Lower leg skin (tissue), 4 donors: ENCODE data around the gene KRT16. TPM values are rescaled to one million over a fixed set of nuclear protein-coding genes. Genes with fewer than 3 reads are reported as not detected.

Experiments
- DNase-seq, 2 donors: peaks; one replicate each; pipeline ENCODE4 v3.0.0-alpha.2; 2019; ENCODE audit warnings: low spot score in 2 of 2
- H3K4me3 ChIP-seq: fragments of 200-600 bp; sonication (generic); 2 replicates; pipeline ENCODE4 v1.5.1; 2017; ENCODE audit warnings: mild to moderate bottlenecking, low read depth; ENCODE audit not compliant: poor library complexity, severe bottlenecking
- CTCF ChIP-seq, 3 donors: fragments of 450-650 bp; IDR thresholded peaks; one replicate each; pipeline ENCODE4 v1.5.1; 2016; ENCODE audit warnings: antibody characterized with exemption in 3 of 3, mild to moderate bottlenecking in 3 of 3, moderate library complexity in 2 of 3
- POLR2A ChIP-seq, 2 donors: fragments of 450-650 bp; IDR thresholded peaks; one replicate each; pipeline ENCODE4 v1.6.1; 2016 to 2017; ENCODE audit warnings: antibody characterized with exemption in 2 of 2, mild to moderate bottlenecking in 1 of 2, moderate library complexity in 1 of 2
- WGBS, 2 donors: methylation state at CpG; one replicate each; pipeline ENCODE4 v1.1.5; 2018; 5-methylcytosine and 5-hydroxymethylcytosine counted together
- intact Hi-C: fragments of 100-400 bp; cut with DNase I; formaldehyde crosslinking; loops from one replicate; pipeline ENCODE4 v1.15.0; 2023; ENCODE audit warnings: low total_unique reads
- total RNA-seq, 4 donors: library from RNA; depleted of rRNA; stranded (reverse); fragments of >200 nt; gene quantifications; one replicate each; pipeline ENCODE4 v1.1.0, GENCODE V29; 2016

Gene KRT16
- total RNA-seq, 4 donors from 2014 or later, result 79.2 to 447 (median 81.8) TPM

DNA sequence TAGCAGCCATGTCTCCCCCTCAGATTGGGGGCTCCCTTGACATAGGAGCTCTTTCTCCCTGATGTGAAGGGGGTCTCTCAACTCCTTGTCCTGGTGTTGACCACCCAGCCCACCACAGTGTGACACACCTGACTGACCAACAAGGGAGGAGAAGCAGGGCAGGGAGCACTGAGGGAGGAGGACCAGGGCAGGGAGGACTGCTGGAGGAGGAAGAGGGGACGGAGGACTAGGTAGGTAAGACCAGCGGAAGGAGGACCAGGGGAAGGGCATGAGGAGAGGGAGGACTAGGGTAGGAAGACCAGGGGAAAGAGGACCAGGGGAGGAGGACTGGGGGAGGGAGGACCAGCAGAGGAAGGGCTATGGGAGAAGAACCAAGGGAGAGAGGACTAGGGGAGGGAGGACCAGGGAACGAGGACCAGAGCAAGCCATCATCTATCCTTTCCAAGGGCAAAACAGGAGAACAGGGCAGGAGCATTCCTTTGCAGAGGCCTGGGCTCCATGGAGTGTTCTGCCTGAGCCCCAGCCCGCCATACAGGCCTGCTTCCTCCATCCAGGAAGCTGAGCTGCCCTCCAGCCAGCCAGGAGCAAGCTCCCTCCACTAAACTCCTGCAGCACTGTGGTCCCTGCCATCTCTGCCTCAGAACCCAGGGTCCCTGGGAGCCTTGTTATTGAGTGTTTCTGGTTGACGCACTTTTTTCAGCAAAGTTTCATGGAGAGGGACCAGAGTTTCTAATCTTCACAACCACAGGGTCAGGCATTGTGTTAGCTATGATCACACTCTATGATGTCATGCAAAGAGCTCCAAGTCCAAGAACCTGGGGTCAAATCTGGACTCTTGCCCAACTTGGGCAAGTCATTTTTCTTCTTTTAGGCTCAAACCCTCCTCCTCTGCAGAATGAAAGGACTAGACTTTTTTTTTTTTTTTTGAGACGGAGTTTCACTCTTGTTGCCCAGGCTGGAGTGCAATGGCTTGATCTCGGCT lies 27.2 kb upstream of the KRT16 start:
- intact Hi-C loops, result loop anchor here (10.0 kb wide), 1 partner anchor 85 kb away; no protein-coding TSS in a partner anchor
- H3K4me3 ChIP-seq, result no peak overlapping the region
- 89 to 91% methylated on average over 7 of the region's 7 CpGs for WGBS, 2 donors

DNA sequence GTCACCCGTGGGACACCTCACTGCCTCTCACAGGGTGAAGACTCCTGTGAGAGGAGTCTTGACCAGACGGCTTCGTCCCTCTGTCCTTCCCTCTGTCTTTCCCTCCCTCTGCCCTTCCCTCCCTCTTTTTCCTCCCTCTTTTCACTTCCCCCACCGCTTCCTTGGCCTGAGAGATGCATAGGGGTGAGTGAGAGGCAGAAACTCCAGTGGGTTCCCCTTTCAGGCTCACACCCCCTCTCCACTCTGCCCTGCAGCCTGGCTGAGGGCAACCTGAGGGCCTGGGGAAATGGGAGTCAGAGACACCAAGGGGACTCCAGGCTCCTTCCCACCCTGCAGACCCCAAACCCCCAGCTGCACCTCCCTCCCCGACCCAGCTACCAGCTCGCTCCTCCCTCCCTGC lies 26.4 kb upstream of the KRT16 start:
- intact Hi-C loops, result no loop called here
- H3K4me3 ChIP-seq, result no peak overlapping the region
- TF ChIP-seq CTCF (IDR thresholded peaks at IDR 0.05), result no peak
- WGBS, 2 donors, result 64 to 93% methylated on average over 6 of the region's 6 CpGs
- DNase-seq, result no peak

More for the DNA sequence above, 27.2 kb upstream of the KRT16 start:
- TF ChIP-seq POLR2A (IDR thresholded peaks at IDR 0.05), result no peak
- no peak for DNase-seq

DNA sequence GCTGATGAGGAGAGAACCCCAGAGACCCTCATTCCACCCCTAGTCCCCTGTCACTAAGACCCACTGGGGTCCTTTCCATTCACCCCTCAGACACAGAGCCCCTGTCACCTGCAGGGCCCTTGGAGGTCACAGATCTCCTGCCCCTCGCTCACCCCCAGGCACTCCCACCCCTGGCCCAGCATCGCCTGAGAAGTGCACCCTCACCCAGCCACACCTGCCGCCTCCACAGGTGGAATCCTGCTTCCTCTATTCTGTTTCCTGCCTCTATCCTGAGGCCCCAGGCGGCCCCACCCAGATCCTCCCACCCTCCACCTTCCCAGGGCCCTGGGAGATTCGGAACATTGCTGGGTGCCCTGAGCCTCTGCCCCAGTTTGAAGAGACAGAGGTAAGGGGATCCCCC lies 25.6 kb upstream of the KRT16 start:
- WGBS, 2 donors, result 57 to 74% methylated on average over 5 of the region's 5 CpGs
- no peak overlapping the region for H3K4me3 ChIP-seq
- intact Hi-C loops, result no loop called here
- DNase-seq, result no peak
- TF ChIP-seq POLR2A (IDR thresholded peaks at IDR 0.05) (no peak), CTCF (IDR thresholded peaks at IDR 0.05) (no peak)

GRCh38 chr17:41636652-41637051 lies 24.1 kb upstream of the KRT16 start:
- TF ChIP-seq CTCF (IDR thresholded peaks at IDR 0.05), result no peak
- TF ChIP-seq POLR2A (IDR thresholded peaks at IDR 0.05), result no peak
- WGBS, 2 donors, result 62 to 92% methylated on average over 8 to 9 of the region's 9 CpGs
- DNase-seq, result no peak
- no peak overlapping the region for H3K4me3 ChIP-seq
- intact Hi-C loops, result no loop called here

DNA sequence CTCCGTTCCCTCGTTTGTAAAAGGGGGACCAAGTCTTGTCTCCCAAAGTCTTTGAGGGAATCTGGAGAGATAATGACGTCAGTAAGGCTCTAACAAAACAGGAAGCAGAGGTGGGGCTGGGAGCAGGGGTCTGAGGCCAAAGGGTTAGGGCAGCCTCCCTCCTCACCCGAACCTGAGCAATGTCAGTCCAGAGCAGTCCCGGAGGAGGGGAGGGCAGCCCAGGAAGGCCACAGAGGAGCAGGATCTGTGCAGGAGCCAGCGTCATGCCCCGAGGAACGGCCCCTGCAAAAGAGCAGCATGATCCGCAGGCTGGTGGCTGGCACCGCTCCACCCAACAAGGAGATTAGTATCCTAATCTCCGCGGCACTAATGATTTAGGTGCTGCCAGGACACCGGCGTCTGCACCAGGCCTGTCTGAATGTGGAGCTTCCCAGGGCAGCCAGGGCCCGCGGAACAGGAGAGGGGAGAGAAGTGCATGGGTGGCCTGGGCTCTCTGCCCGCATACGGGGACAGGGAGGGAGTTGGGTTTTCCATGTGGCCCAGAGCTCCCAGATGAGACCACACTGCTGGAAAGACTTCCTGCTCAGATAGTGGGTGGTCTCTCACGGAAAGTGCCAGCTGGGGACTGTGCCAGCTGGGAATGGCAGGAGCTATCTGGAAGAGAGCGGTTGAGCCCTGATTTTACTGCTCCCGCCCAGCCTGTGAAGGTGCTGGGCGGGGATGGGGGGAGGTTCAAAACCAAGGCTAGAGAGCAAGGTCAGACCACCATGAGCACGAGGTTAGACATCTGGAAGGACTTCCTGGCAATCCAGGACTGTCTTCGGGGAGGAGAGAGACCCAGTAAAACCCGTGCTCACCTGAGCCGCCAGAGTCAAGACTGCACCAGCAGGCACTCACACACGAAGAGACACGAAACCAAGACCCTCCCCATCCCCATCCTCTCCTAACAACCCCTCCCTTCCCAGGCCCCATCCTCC lies 22.8 kb upstream of the KRT16 start:
- no peak overlapping the region for H3K4me3 ChIP-seq
- intact Hi-C loops, result no loop called here
- no peak for DNase-seq
- 26 to 30% methylated on average over 28 of the region's 28 CpGs for WGBS, 2 donors
- TF ChIP-seq CTCF (IDR thresholded peaks at IDR 0.05) (no peak), POLR2A (IDR thresholded peaks at IDR 0.05) (no peak)

DNA sequence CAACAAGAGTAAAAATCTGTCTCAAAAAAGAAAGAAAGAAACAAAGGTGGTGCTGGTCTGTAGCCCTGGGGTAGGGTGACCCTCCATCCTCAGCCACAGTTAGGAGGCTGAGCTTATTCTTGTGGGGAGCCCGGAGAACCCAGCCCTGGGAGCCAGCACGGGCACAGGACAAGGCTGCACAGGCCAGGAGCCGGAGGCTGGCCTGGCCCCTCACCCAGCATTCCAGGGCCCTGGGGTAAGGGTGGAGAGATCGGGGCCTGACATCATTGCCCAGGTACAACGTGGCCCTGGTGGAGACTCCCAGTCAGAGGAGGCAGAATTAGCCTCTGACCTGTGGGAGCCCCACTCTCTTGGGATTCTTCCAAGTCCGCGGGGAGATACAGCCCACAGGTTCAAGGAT lies 22.1 kb upstream of the KRT16 start:
- WGBS, 2 donors, result 41 to 47% methylated on average over 7 of the region's 7 CpGs
- intact Hi-C loops, result no loop called here
- no peak for DNase-seq
- no peak for TF ChIP-seq CTCF (IDR thresholded peaks at IDR 0.05)
- no peak for TF ChIP-seq POLR2A (IDR thresholded peaks at IDR 0.05)
- no peak overlapping the region for H3K4me3 ChIP-seq
